Left ventricle myocardium inferior (tissue), 1 donor: ENCODE data around the gene USHBP1. TPM values are rescaled to one million over a fixed set of nuclear protein-coding genes. Genes with fewer than 3 reads are reported as not detected.
A peak's percentile ranks its signal among the peaks of the same experiment; 100 is the strongest.

ENCODE experiments used
- DNase-seq: peaks from one replicate; pipeline ENCODE4 v3.0.0-alpha.2; 2020
- H3K27ac ChIP-seq: fragments of 200-600 bp; replicated peaks from 2 replicates; pipeline ENCODE4 v1.8.0; 2021
- H3K27me3 ChIP-seq: fragments of 200-600 bp; 2 replicates; pipeline ENCODE4 v1.8.0; 2021; ENCODE audit warnings: low read depth
- H3K36me3 ChIP-seq: fragments of 200-600 bp; 2 replicates; pipeline ENCODE4 v1.8.0; 2021
- H3K4me1 ChIP-seq: fragments of 200-600 bp; 2 replicates; pipeline ENCODE4 v1.8.0; 2021
- H3K4me3 ChIP-seq: fragments of 200-600 bp; 2 replicates; pipeline ENCODE4 v1.8.0; 2021; ENCODE audit warnings: mild to moderate bottlenecking, moderate library complexity
- H3K9me3 ChIP-seq: fragments of 200-600 bp; replicated peaks from 2 replicates; pipeline ENCODE4 v1.8.0; 2021
- CTCF ChIP-seq: fragments of 200-600 bp; IDR thresholded peaks from 2 replicates; pipeline ENCODE4 v1.8.0; 2021; ENCODE audit warnings: antibody characterized with exemption, mild to moderate bottlenecking, borderline replicate concordance
- intact Hi-C: fragments of 100-400 bp; cut with micrococcal nuclease; formaldehyde crosslinking; loops from one replicate; pipeline ENCODE4 v1.11.0; 2022
- total RNA-seq: library from RNA; stranded (reverse); fragmentation: NEBNext Ultra II Directional; extraction: Animal tissue kit (Norgen Biotek cat#: 25700); gene quantifications from one replicate; pipeline ENCODE4 v1.2.1, GENCODE V29; 2021
- donor health status: DM: no; HTN: yes; CAD: no; lungs with severe emphysema.

USHBP1 gene
- total RNA-seq, 1 donor from 2014 or later = 7.0 TPM

GRCh38 chr19:17260842-17261325 is 3.7 kb downstream of the USHBP1 start:
- Histone ChIP-seq H3K4me3 (peak overlapping the region; percentile 1), H3K9me3 (peaks cover 13% of the 10 kb centered on the region), H3K27ac (no peak overlapping the region), H3K36me3 (peaks cover 16% of the 10 kb centered on the region), H3K27me3 (no peaks in the 10 kb centered on the region), H3K4me1 (peaks cover 15% of the 10 kb centered on the region)
- intact Hi-C loops = no loop called here
- peak; percentile 92 for TF ChIP-seq CTCF
- peak; percentile 78 for DNase-seq

- Histone ChIP-seq H3K9me3 (peaks cover 13% of the 10 kb centered on the region), H3K27ac (no peak overlapping the region), H3K27me3 (no peaks in the 10 kb centered on the region), H3K4me3 (no peak overlapping the region), H3K4me1 (peaks cover 10% of the 10 kb centered on the region), H3K36me3 (peaks cover 16% of the 10 kb centered on the region)
- intact Hi-C loops = no loop called here
- TF ChIP-seq CTCF = no peak
- DNase-seq = no peak
These were observed 4.6 kb downstream of the USHBP1 start for GRCh38 chr19:17259934-17260333.

- H3K9me3 ChIP-seq = peaks cover 13% of the 10 kb centered on the region
- peaks cover 9% of the 10 kb centered on the region for H3K4me1 ChIP-seq
- peaks cover 16% of the 10 kb centered on the region for H3K36me3 ChIP-seq
- no peak for TF ChIP-seq CTCF
- no peak overlapping the region for H3K27ac ChIP-seq
- no peak overlapping the region for H3K4me3 ChIP-seq
- no peak for DNase-seq
- intact Hi-C loops = no loop called here
- H3K27me3 ChIP-seq = no peaks in the 10 kb centered on the region
These were observed 5.3 kb downstream of the USHBP1 start for GRCh38 chr19:17259118-17259780.

- intact Hi-C loops = no loop called here
- Histone ChIP-seq H3K36me3 (peaks cover 21% of the 10 kb centered on the region), H3K4me1 (no peaks in the 10 kb centered on the region), H3K27me3 (no peaks in the 10 kb centered on the region), H3K4me3 (no peak overlapping the region), H3K9me3 (peaks cover 13% of the 10 kb centered on the region), H3K27ac (no peak overlapping the region)
- TF ChIP-seq CTCF = no peak
- no peak for DNase-seq
These were observed 8.4 kb downstream of the USHBP1 start for GRCh38 chr19:17256130-17256529.

GRCh38 chr19:17255150-17255621 is 9.4 kb downstream of the USHBP1 start:
- DNase-seq = no peak
- Histone ChIP-seq H3K36me3 (peaks cover 21% of the 10 kb centered on the region), H3K27me3 (no peaks in the 10 kb centered on the region), H3K4me1 (no peaks in the 10 kb centered on the region), H3K9me3 (peaks cover 13% of the 10 kb centered on the region), H3K4me3 (no peak overlapping the region), H3K27ac (no peak overlapping the region)
- intact Hi-C loops = no loop called here
- no peak for TF ChIP-seq CTCF
